K562 (cell line): ENCODE data around the gene PTGIS. TPM values are rescaled to one million over a fixed set of nuclear protein-coding genes. Genes with fewer than 3 reads are reported as not detected.

Source experiments
- ATAC-seq: fragments of 200-7000 bp; cut with Tn5 transposase; 3 replicates; pipeline ENCODE4 v1.9.1; 2020; ENCODE audit warnings: moderate library complexity
- BruUV-seq: library from RNA; stranded (reverse); fragments of 400-500 nt; replicated peaks from 2 replicates; lab custom pipeline; 2021; lab: Mats Ljungman, UMichigan
- CTCF ChIA-PET: fragments of 300-600 bp; formaldehyde crosslinking; extraction: SDS; loops from one replicate; lab custom pipeline; 2021; ENCODE audit warnings: low intra/inter-chr PET ratio; lab: Yijun Ruan, JAX
- POLR2A ChIA-PET: fragments of 300-600, 350-650 bp; sonication (Branson Sonifier 250); formaldehyde crosslinking; extraction: SDS; loops from one replicate; lab custom pipeline; 2021; ENCODE audit warnings: antibody characterized with exemption, inconsistent platforms; lab: Yijun Ruan, JAX
- DNase-seq, 4 experiments: peaks; one replicate each; pipeline versions ENCODE4 v3.0.0 to v3.0.0-alpha.2; 2011 to 2018; ENCODE audit warnings: low spot score in 3 of 4, mixed read lengths in 3 of 4; ENCODE audit errors: extremely low read depth in 1 of 4
- FAIRE-seq: peaks from 2 replicates; lab custom pipeline; 2011; peaks lifted over from hg19 to GRCh38; lab: Jason Lieb, UNC
- H2AFZ ChIP-seq: 2 replicates; pipeline ENCODE4 v1.6.0; 2011; ENCODE audit warnings: low read depth, low read length, control low read depth, inconsistent platforms
- H3K27ac ChIP-seq: fragments of 200-600 bp; 3 replicates; pipeline ENCODE4 v1.8.0; 2011; ENCODE audit warnings: low read depth, mild to moderate bottlenecking, control low read depth, inconsistent platforms, low read length, moderate library complexity, mixed read lengths; ENCODE audit errors: extremely low read depth
- H3K27me3 ChIP-seq, 2 experiments: fragments of 300-600 bp in 1 of 2; 2 replicates in 1 of 2; 3 replicates in 1 of 2; pipeline versions ENCODE4 v1.6.0 to v1.8.0; 2011; ENCODE audit warnings: inconsistent platforms in 2 of 2, low read length in 2 of 2, mild to moderate bottlenecking in 1 of 2, mixed read lengths in 1 of 2, moderate library complexity in 1 of 2; ENCODE audit not compliant: control insufficient read depth in 2 of 2, insufficient read depth in 2 of 2
- H3K36me3 ChIP-seq: fragments of 300-600 bp; 3 replicates; pipeline ENCODE4 v1.8.0; 2011; ENCODE audit warnings: mild to moderate bottlenecking, low read length, inconsistent platforms; ENCODE audit not compliant: control insufficient read depth, insufficient read depth
- H3K4me1 ChIP-seq, 2 experiments: fragments of 200-600 bp in 1 of 2; replicated peaks in 1 of 2; 2 replicates in 1 of 2; 3 replicates in 1 of 2; pipeline versions ENCODE4 v1.5.1 to v1.8.0; 2011; ENCODE audit warnings: inconsistent platforms in 2 of 2, low read length in 2 of 2, mild to moderate bottlenecking in 1 of 2, mixed read lengths in 1 of 2, moderate library complexity in 1 of 2; ENCODE audit not compliant: control insufficient read depth in 2 of 2, insufficient read depth in 2 of 2
- H3K4me2 ChIP-seq: 2 replicates; pipeline ENCODE4 v1.6.1; 2011; ENCODE audit warnings: low read length, control low read depth, inconsistent platforms, mixed read lengths; ENCODE audit not compliant: insufficient read depth
- H3K4me3 ChIP-seq: fragments of 200-600 bp; sonication (generic), shearing (Covaris generic); 2 replicates; pipeline ENCODE4 v1.5.1; 2016; ENCODE audit warnings: control low read depth, inconsistent platforms
- H3K79me2 ChIP-seq: fragments of 200-600 bp; 3 replicates; pipeline ENCODE4 v1.8.0; 2011; ENCODE audit warnings: low read length, inconsistent platforms; ENCODE audit not compliant: control insufficient read depth, insufficient read depth
- H3K9ac ChIP-seq, 2 experiments: 2 replicates each; pipeline versions ENCODE4 v1.6.0 to v1.6.1; 2011; ENCODE audit warnings: low read depth in 2 of 2, low read length in 2 of 2, control low read depth in 1 of 2, inconsistent platforms in 1 of 2, mild to moderate bottlenecking in 1 of 2, mixed read lengths in 1 of 2; ENCODE audit not compliant: insufficient read depth in 1 of 2
- H3K9me1 ChIP-seq: one replicate; pipeline ENCODE4 v1.6.0; 2011; ENCODE audit warnings: inconsistent platforms, mild to moderate bottlenecking, low read length, moderate library complexity; ENCODE audit not compliant: control insufficient read depth, insufficient read depth
- H3K9me3 ChIP-seq: replicated peaks from 2 replicates; pipeline ENCODE4 v1.5.1; 2011; ENCODE audit warnings: low read depth, low read length, inconsistent platforms; ENCODE audit not compliant: control insufficient read depth, insufficient read depth
- H4K20me1 ChIP-seq: replicated peaks from 2 replicates; pipeline ENCODE4 v1.6.1; 2011; ENCODE audit warnings: low read length, inconsistent platforms, mixed read lengths; ENCODE audit not compliant: control insufficient read depth, insufficient read depth
- ARID3B ChIP-seq: fragments of 250-450 bp; sonication (Bioruptor Pico); IDR thresholded peaks from 2 replicates; pipeline ENCODE4 v1.4.0; 2020; ENCODE audit warnings: borderline replicate concordance
- EP300 ChIP-seq: IDR thresholded peaks from 2 replicates; pipeline ENCODE4 v1.6.1; 2012; ENCODE audit warnings: low read length, improper control_type of control experiment
- HNRNPUL1 ChIP-seq: fragments of 200-400 bp; formaldehyde crosslinking; IDR thresholded peaks from 2 replicates; pipeline ENCODE4 v1.6.1; 2017; ENCODE audit warnings: low read length
- KAT2B ChIP-seq: IDR thresholded peaks from one replicate; pipeline ENCODE4 v1.6.1; 2012; ENCODE audit warnings: low read depth, mild to moderate bottlenecking, control low read depth, inconsistent platforms, low read length, moderate library complexity
- MCM3 ChIP-seq: fragments of 450-650 bp; IDR thresholded peaks from 2 replicates; pipeline ENCODE4 v1.6.1; 2016
- NFATC3 ChIP-seq: fragments of 450-650 bp; IDR thresholded peaks from 2 replicates; pipeline ENCODE4 v1.6.1; 2017; ENCODE audit warnings: mild to moderate bottlenecking
- PML ChIP-seq: IDR thresholded peaks from 2 replicates; pipeline ENCODE4 v1.6.1; 2012; ENCODE audit warnings: low read length, inconsistent platforms
- RBM34 ChIP-seq: fragments of 200-400 bp; formaldehyde crosslinking; IDR thresholded peaks from 2 replicates; pipeline ENCODE4 v1.6.1; 2018; ENCODE audit warnings: low read length, borderline replicate concordance; ENCODE audit not compliant: insufficient read depth
- THRAP3 ChIP-seq: fragments of 450-650 bp; IDR thresholded peaks from 2 replicates; pipeline ENCODE4 v1.6.1; 2016; ENCODE audit warnings: mild to moderate bottlenecking, inconsistent platforms, borderline replicate concordance
- TOE1 ChIP-seq, 2 experiments: fragments of 450-650 bp in 1 of 2; sonication (generic) in 1 of 2; formaldehyde crosslinking in 1 of 2; IDR thresholded peaks; 2 replicates each; pipeline versions ENCODE4 v1.7.1 to v1.8.0; 2016 to 2022; ENCODE audit warnings: borderline replicate concordance in 2 of 2, mild to moderate bottlenecking in 2 of 2, antibody characterized with exemption in 1 of 2, inconsistent platforms in 1 of 2, low read depth in 1 of 2, missing genetic modification reagents in 1 of 2, moderate library complexity in 1 of 2
- TSHZ1 ChIP-seq: fragments of 250-450 bp; sonication (Bioruptor Pico); IDR thresholded peaks from 2 replicates; pipeline ENCODE4 v1.4.0; 2020; ENCODE audit warnings: mild to moderate bottlenecking, moderate library complexity
- ZNF184 ChIP-seq: sonication (generic); formaldehyde crosslinking; IDR thresholded peaks from 2 replicates; pipeline ENCODE4 v1.5.0; 2020; ENCODE audit warnings: missing genetic modification reagents
- ZNF224 ChIP-seq: sonication (generic); formaldehyde crosslinking; IDR thresholded peaks from 2 replicates; pipeline ENCODE4 v1.8.0; 2022; ENCODE audit warnings: mild to moderate bottlenecking, missing genetic modification reagents
- ZNF23 ChIP-seq: fragments of 250-450 bp; sonication (Bioruptor Pico); IDR thresholded peaks from 2 replicates; pipeline ENCODE4 v1.4.0; 2020; ENCODE audit warnings: mild to moderate bottlenecking
- ZNF232 ChIP-seq: sonication (generic); formaldehyde crosslinking; IDR thresholded peaks from 2 replicates; pipeline ENCODE4 v1.8.0; 2022; ENCODE audit warnings: mild to moderate bottlenecking, missing genetic modification reagents
- ZNF76 ChIP-seq: fragments of 250-450 bp; sonication (Bioruptor Pico); IDR thresholded peaks from 2 replicates; pipeline ENCODE4 v1.4.0; 2020; ENCODE audit warnings: mild to moderate bottlenecking, moderate library complexity, borderline replicate concordance
- WGBS: fragments of 100-300 bp; shearing (Covaris generic); methylation state at CpG from one replicate; pipeline ENCODE4 v1.1.6; 2016; ENCODE audit warnings: low coverage, mixed read lengths; ENCODE audit not compliant: insufficient coverage; ENCODE audit errors: missing lambda C conversion rate; 5-methylcytosine and 5-hydroxymethylcytosine counted together
- in situ Hi-C: fragments of 300-500 bp; cut with MboI; formaldehyde crosslinking; loops from 4 replicates; pipeline ENCODE4 v1.15.0; 2018; ENCODE audit warnings: inconsistent platforms, mixed read lengths
- intact Hi-C: fragments of 100-400 bp; cut with micrococcal nuclease; formaldehyde crosslinking; loops from 2 replicates; pipeline ENCODE4 v1.14.2; 2022
- polyA plus RNA-seq, 8 experiments: library from polyadenylated mRNA; depleted of rRNA in 4 of 8; stranded (reverse) in 5 of 8; unstranded in 3 of 8; fragments of >200 nt; fragmentation: Nextera tagmentation in 2 of 8; fragmentation: Illumina TruSeq in 1 of 8; extraction: Ambion mirVana in 2 of 8; extraction: Trizol in 1 of 8; gene quantifications; 2 replicates each; pipeline versions ENCODE4 v1.2.1 to v1.2.3, GENCODE V29; 2011 to 2014; ENCODE audit warnings: inconsistent platforms in 1 of 8, missing spikeins in 1 of 8
- total RNA-seq, 7 experiments: library from RNA; depleted of rRNA in 6 of 7; stranded (reverse); fragments of >200 nt in 6 of 7; fragmentation: Illumina TruSeq in 2 of 7; extraction: Trizol in 2 of 7; gene quantifications; 2 replicates each; pipeline versions ENCODE4 v1.2.1 to v1.2.3, GENCODE V29; 2011 to 2021; ENCODE audit warnings: low replicate concordance in 1 of 7
- TF ChIP-seq, protein P1 (sequence below): sonication (generic); formaldehyde crosslinking; IDR thresholded peaks from 2 replicates; pipeline ENCODE4 v1.9.0; 2022; ENCODE audit warnings: mild to moderate bottlenecking, missing genetic modification reagents

The PTGIS gene
- total and polyA plus RNA-seq, 9 of the 15 experiments (the other 6 are each of a cell fraction or from before 2014, with no cell fraction given) = not detected

DNA sequence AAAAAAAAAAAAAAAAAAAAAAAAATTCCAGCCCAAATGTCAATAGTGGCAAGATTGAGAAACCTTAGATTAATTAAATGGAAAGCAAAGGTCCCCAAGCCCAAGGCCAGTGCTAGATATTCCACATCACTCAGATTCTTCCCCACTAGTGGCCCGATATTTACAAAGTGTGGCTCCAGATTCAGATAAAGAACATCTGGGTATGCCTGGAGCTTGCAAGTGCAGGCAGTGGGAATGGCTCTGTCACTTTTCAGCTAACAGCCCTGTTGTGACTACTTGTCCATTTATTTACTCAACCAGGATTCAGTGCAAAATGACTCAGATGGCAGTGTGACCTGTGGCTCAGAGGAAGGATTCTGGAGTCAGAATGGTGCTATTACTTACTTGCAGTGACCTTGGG, 77.2 kb downstream of the PTGIS start:
- Histone ChIP-seq H3K36me3 (no peaks in the 10 kb centered on the region), H3K4me1 (no peaks in the 10 kb centered on the region), H4K20me1 (no peaks in the 10 kb centered on the region), H3K4me2 (no peak overlapping the region), H3K79me2 (no peaks in the 10 kb centered on the region), H3K9me3 (no peaks in the 10 kb centered on the region), H3K9ac (no peak overlapping the region), H2AFZ (no peak overlapping the region)
- 0% methylated on average over 1 of the region's 1 CpG for WGBS
- intact Hi-C loops = no loop called here
- no TSS peak for BruUV-seq
- CTCF ChIA-PET = no interaction called here
- TF ChIP-seq ZNF76 = no peak
- TF ChIP-seq MCM3 = no peak
- TF ChIP-seq NFATC3 = no peak
- no peak for TF ChIP-seq KAT2B
- TF ChIP-seq ZNF232 (CRISPR knock-in tag) = no peak
- no peak for TF ChIP-seq ZNF224 (CRISPR knock-in tag)
- TF ChIP-seq ARID3B = no peak
- no peak for TF ChIP-seq HNRNPUL1
- TF ChIP-seq PML = no peak
- TF ChIP-seq, protein P1, sequence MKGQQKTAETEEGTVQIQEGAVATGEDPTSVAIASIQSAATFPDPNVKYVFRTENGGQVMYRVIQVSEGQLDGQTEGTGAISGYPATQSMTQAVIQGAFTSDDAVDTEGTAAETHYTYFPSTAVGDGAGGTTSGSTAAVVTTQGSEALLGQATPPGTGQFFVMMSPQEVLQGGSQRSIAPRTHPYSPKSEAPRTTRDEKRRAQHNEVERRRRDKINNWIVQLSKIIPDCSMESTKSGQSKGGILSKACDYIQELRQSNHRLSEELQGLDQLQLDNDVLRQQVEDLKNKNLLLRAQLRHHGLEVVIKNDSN (CRISPR knock-in tag) = no peak
- TF ChIP-seq EP300 = no peak
- no peak for TF ChIP-seq THRAP3
- TF ChIP-seq ZNF184 (CRISPR knock-in tag) = no peak
- TF ChIP-seq TSHZ1 = no peak
- no peak for TF ChIP-seq TOE1 (IDR thresholded peaks at IDR 0.05; ENCODE audit: borderline replicate concordance)
- no peak for TF ChIP-seq TOE1 (CRISPR knock-in tag; IDR thresholded peaks at IDR 0.05; ENCODE audit: borderline replicate concordance, low read depth)
- TF ChIP-seq RBM34 = no peak
- no peak for TF ChIP-seq ZNF23 (CRISPR knock-in tag)
- TF ChIP-seq, all 486 proteins: peak for 0
- DNase-seq (no peak), ATAC-seq (no peak), FAIRE-seq (no peak)
- 0 out of 5 replicates have a peak, but pooled peaks cover 0 to 4% of the 10 kb centered on the region in 2 experiments for H3K27me3 ChIP-seq
- in situ Hi-C loops = no loop called here
- H3K9me1 ChIP-seq = no peaks in the 10 kb centered on the region
- POLR2A ChIA-PET = interaction anchor here (1.0 kb wide), 1 partner anchor 17 kb away, joined by 4 read pairs; no protein-coding TSS in a partner anchor
- no peak overlapping the region for H3K27ac ChIP-seq
- H3K4me3 ChIP-seq = no peak overlapping the region
